ENCODE data around the gene CCL16. TPM values are rescaled to one million over a fixed set of nuclear protein-coding genes. Genes with fewer than 3 reads are reported as not detected.

CCL16 gene
- total RNA-seq, 6 donors from 2014 or later = 0.20 to 0.61 TPM; not detected in 4

DNA sequence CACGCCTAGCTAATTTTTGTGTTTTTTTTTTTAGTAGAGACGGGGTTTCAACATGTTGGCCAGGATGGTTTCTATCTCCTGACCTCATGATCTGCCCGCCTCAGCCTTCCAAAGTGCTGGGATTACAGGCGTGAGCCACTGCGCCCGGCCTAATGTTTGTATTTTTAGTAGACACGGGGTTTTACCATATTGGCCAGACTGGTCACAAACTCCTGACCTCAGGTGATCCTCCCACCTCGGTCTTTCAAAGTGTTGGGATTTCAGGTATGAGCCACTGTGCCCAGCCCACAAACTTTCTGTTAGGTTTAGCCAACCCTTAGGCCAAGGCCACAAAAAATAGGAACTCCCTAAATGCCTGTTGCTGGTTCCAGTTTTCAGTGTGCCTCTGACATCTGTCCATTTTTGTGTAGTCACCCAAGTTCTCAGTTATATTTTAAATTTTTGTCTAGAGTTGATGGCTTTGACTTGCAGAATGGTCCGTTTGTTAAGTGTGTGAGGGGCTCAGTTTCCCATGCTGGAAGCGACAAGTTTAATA, 12.7 kb downstream of the CCL16 start:
- H3K9me3 ChIP-seq = no peaks in the 10 kb centered on the region
- no peaks in the 10 kb centered on the region for H3K36me3 ChIP-seq
- WGBS, 2 donors = 76 to 84% methylated on average over 10 of the region's 10 CpGs
- no peak for TF ChIP-seq EP300 (IDR thresholded peaks at IDR 0.05)
- TF ChIP-seq, protein P1, sequence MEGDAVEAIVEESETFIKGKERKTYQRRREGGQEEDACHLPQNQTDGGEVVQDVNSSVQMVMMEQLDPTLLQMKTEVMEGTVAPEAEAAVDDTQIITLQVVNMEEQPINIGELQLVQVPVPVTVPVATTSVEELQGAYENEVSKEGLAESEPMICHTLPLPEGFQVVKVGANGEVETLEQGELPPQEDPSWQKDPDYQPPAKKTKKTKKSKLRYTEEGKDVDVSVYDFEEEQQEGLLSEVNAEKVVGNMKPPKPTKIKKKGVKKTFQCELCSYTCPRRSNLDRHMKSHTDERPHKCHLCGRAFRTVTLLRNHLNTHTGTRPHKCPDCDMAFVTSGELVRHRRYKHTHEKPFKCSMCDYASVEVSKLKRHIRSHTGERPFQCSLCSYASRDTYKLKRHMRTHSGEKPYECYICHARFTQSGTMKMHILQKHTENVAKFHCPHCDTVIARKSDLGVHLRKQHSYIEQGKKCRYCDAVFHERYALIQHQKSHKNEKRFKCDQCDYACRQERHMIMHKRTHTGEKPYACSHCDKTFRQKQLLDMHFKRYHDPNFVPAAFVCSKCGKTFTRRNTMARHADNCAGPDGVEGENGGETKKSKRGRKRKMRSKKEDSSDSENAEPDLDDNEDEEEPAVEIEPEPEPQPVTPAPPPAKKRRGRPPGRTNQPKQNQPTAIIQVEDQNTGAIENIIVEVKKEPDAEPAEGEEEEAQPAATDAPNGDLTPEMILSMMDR (IDR thresholded peaks at IDR 0.05) = no peak
- no peak for TF ChIP-seq POLR2A (IDR thresholded peaks at IDR 0.05)
- TF ChIP-seq POLR2AphosphoS5 (IDR thresholded peaks at IDR 0.05) = no peak
- no peak for DNase-seq
- H3K4me1 ChIP-seq = peaks cover 4 to 16% (median 4%) of the 10 kb centered on the region in 4 donors
- no peak overlapping the region for H3K27ac ChIP-seq
- ATAC-seq (ENCODE audit: low FRiP score in 2 of 2) = no peak
- H3K27me3 ChIP-seq = no peaks in the 10 kb centered on the region
- H3K4me3 ChIP-seq = no peak overlapping the region

GRCh38 chr17:35965272-35965671, 16.0 kb downstream of the CCL16 start:
- DNase-seq = no peak
- H3K27ac ChIP-seq = no peak overlapping the region
- ATAC-seq (ENCODE audit: low FRiP score in 2 of 2) = no peak
- WGBS, 2 donors = 89 to 91% methylated on average over 7 of the region's 7 CpGs
- H3K9me3 ChIP-seq = no peaks in the 10 kb centered on the region
- no peaks in the 10 kb centered on the region for H3K27me3 ChIP-seq
- TF ChIP-seq POLR2A (IDR thresholded peaks at IDR 0.05) (no peak), POLR2AphosphoS5 (IDR thresholded peaks at IDR 0.05) (no peak)
- TF ChIP-seq, protein P1 (IDR thresholded peaks at IDR 0.05) = no peak
- peaks cover 0 to 5% (median 0%) of the 10 kb centered on the region in 4 donors for H3K4me1 ChIP-seq
- H3K36me3 ChIP-seq = no peaks in the 10 kb centered on the region
- H3K4me3 ChIP-seq = no peak overlapping the region

DNA sequence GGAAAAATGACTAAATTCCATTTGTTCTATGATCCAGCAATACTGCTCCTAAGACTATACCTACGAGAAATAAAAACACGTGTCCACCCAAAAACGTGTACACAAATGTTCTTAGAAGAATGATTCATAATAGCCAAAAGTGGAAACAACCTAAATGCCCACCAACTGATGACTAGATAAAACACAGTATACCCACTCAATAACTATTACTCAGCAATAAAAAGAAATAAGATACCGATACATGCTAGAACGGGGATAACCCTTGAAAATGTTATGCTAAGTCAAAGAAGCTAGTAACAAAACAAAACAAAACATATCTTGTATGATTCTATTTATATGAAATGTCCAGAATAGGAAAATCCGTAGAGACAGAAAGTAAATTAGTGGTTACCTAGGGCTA, 17.6 kb downstream of the CCL16 start:
- TF ChIP-seq POLR2AphosphoS5 (IDR thresholded peaks at IDR 0.05) (no peak), POLR2A (IDR thresholded peaks at IDR 0.05) (no peak), EP300 (IDR thresholded peaks at IDR 0.05) (no peak)
- TF ChIP-seq, protein P1 (IDR thresholded peaks at IDR 0.05) = no peak
- H3K4me1 ChIP-seq = no peaks in the 10 kb centered on the region
- no peaks in the 10 kb centered on the region for H3K36me3 ChIP-seq
- no peak overlapping the region for H3K4me3 ChIP-seq
- H3K27ac ChIP-seq = no peak overlapping the region
- DNase-seq (no peak), ATAC-seq (ENCODE audit: low FRiP score in 2 of 2) (no peak)
- no peaks in the 10 kb centered on the region for H3K27me3 ChIP-seq
- 73 to 82% methylated on average over 6 of the region's 6 CpGs for WGBS, 2 donors
- no peaks in the 10 kb centered on the region for H3K9me3 ChIP-seq

DNA sequence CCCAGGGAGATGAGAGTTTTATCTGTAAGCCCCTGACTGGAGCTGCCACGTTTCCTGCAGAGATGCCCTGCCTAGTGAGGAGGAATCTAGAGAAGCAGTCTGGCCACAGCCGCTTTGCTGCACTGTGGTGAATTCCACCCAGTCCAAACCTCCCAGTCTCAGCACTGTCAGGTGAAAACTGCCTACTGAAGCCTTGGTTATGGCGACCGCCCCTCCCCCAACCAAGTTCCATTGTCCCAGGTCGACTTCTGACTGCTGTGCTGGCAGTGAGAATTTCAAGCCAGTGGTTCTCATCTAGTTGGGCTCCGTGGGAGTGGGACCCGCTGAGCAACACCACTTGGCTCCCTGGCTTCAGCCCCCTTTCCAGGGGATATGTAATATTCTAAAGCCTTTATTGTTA, 27.6 kb downstream of the CCL16 start:
- 62 to 72% methylated on average over 7 of the region's 7 CpGs for WGBS, 2 donors
- TF ChIP-seq POLR2A (IDR thresholded peaks at IDR 0.05) (no peak), POLR2AphosphoS5 (IDR thresholded peaks at IDR 0.05) (no peak), EP300 (IDR thresholded peaks at IDR 0.05) (no peak)
- TF ChIP-seq, protein P1 (IDR thresholded peaks at IDR 0.05) = no peak
- no peaks in the 10 kb centered on the region for H3K36me3 ChIP-seq
- no peak for ATAC-seq (ENCODE audit: low FRiP score in 2 of 2)
- no peak overlapping the region for H3K27ac ChIP-seq
- H3K4me1 ChIP-seq = no peaks in the 10 kb centered on the region
- no peak for DNase-seq
- no peak overlapping the region for H3K4me3 ChIP-seq
- no peaks in the 10 kb centered on the region for H3K9me3 ChIP-seq
- H3K27me3 ChIP-seq = no peaks in the 10 kb centered on the region

GRCh38 chr17:35949401-35949800, 31.9 kb downstream of the CCL16 start:
- ATAC-seq (ENCODE audit: low FRiP score in 2 of 2) (no peak), DNase-seq (no peak)
- Histone ChIP-seq H3K36me3 (no peaks in the 10 kb centered on the region), H3K9me3 (no peaks in the 10 kb centered on the region), H3K27me3 (no peaks in the 10 kb centered on the region), H3K4me1 (peaks cover 0 to 5% (median 2%) of the 10 kb centered on the region in 4 donors), H3K27ac (no peak overlapping the region), H3K4me3 (no peak overlapping the region)
- TF ChIP-seq, protein P1 (IDR thresholded peaks at IDR 0.05) = no peak
- no peak for TF ChIP-seq POLR2A (IDR thresholded peaks at IDR 0.05)
- TF ChIP-seq EP300 (IDR thresholded peaks at IDR 0.05) = no peak
- TF ChIP-seq POLR2AphosphoS5 (IDR thresholded peaks at IDR 0.05) = no peak
- WGBS, 2 donors = 73 to 84% methylated on average over 3 of the region's 3 CpGs

Measured in upper lobe of left lung (tissue), 6 donors.